ENCODE data around the gene DAGLA. TPM values are rescaled to one million over a fixed set of nuclear protein-coding genes. Genes with fewer than 3 reads are reported as not detected.

The DAGLA gene
- total and polyA plus RNA-seq, 7 donors = 0.57 to 5.1 (median 2.1) TPM

DNA sequence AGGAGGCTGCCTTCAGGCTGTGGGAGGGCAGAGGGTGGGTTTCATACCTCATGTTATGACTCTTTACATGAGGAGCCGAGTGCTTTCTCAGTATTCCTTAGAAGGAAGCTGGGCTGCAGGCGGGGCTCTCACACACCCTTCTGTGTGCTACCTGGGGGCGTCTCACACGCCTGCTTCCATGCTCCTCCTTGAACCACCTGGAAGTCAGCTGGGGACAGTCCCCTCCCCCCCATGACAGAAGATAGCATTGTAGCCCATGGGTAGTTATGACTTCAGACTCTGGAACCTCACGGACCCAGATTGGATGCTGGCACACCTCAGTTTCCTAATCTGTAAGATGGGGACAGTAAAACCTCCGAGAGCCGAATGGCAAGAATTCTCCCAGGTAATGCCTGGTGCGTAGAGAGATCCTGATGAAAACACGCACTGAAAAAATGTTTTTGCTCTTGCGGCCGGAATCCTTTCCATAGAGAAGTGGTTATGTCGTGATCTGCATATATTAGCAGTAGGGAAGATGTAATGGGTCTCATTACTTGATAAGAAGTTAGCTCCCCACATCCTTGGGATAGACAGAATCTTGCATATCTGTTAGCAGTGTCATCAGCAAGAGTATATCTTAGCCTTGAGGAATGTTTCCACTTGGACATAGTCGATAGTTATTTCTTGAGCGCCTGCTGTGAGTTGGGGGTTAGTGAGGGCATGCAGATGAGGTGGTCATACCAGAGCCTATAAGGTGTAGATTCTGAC lies 4.9 kb downstream of the DAGLA start:
- DNase-seq = peak in 1 of 2 donors; percentile 31
- H3K27ac ChIP-seq = no peak overlapping the region
- no peaks in the 10 kb centered on the region for H3K36me3 ChIP-seq (ENCODE audit: insufficient read depth in 1 of 2, low read depth in 1 of 2)
- 90 to 96% (median 96%) methylated on average over 13 to 14 of the region's 14 CpGs for WGBS, 3 donors
- intact Hi-C loops (cut with DNase I) = no loop called here
- H3K4me1 ChIP-seq = peaks cover 42% of the 10 kb centered on the region
- no peak for ATAC-seq
- H3K9me3 ChIP-seq = no peaks in the 10 kb centered on the region
- H3K27me3 ChIP-seq (ENCODE audit: insufficient read depth in 3 of 3, low read length in 2 of 3) = no peaks in the 10 kb centered on the region
- TF ChIP-seq, protein P1, sequence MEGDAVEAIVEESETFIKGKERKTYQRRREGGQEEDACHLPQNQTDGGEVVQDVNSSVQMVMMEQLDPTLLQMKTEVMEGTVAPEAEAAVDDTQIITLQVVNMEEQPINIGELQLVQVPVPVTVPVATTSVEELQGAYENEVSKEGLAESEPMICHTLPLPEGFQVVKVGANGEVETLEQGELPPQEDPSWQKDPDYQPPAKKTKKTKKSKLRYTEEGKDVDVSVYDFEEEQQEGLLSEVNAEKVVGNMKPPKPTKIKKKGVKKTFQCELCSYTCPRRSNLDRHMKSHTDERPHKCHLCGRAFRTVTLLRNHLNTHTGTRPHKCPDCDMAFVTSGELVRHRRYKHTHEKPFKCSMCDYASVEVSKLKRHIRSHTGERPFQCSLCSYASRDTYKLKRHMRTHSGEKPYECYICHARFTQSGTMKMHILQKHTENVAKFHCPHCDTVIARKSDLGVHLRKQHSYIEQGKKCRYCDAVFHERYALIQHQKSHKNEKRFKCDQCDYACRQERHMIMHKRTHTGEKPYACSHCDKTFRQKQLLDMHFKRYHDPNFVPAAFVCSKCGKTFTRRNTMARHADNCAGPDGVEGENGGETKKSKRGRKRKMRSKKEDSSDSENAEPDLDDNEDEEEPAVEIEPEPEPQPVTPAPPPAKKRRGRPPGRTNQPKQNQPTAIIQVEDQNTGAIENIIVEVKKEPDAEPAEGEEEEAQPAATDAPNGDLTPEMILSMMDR (IDR thresholded peaks at IDR 0.05) = no peak
- H3K4me3 ChIP-seq = no peak overlapping the region

DNA sequence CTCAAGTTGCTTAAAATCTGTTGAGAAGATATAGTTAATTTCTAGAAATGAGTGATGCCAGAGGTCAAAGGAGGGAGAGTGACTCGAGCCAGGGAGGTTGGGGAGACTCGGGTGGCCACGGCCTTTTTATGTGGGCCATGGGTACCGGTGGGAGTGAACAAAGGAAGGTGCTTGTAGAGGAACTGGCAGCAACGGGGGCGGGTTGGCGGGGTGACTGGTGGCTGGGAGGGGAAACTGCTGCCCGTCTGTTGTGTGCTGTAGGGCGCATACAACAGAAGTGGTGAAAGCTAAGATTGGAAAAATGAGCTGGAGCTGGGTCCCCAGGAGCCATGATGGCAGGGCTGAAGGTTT lies 5.4 kb downstream of the DAGLA start:
- no peaks in the 10 kb centered on the region for H3K9me3 ChIP-seq
- intact Hi-C loops (cut with DNase I) = no loop called here
- TF ChIP-seq, protein P1 (IDR thresholded peaks at IDR 0.05) = no peak
- 80 to 86% (median 86%) methylated on average over 9 of the region's 9 CpGs for WGBS, 3 donors
- H3K36me3 ChIP-seq (ENCODE audit: insufficient read depth in 1 of 2, low read depth in 1 of 2) = no peaks in the 10 kb centered on the region
- peak in 1 of 2 donors; percentile 38 for DNase-seq
- no peak overlapping the region for H3K27ac ChIP-seq
- H3K4me1 ChIP-seq = peaks cover 44% of the 10 kb centered on the region
- H3K4me3 ChIP-seq = no peak overlapping the region
- H3K27me3 ChIP-seq (ENCODE audit: insufficient read depth in 3 of 3, low read length in 2 of 3) = no peaks in the 10 kb centered on the region
- ATAC-seq = no peak

GRCh38 chr11:61686066-61686465 lies 5.9 kb downstream of the DAGLA start:
- WGBS, 3 donors = 86 to 93% (median 87%) methylated on average over 8 of the region's 8 CpGs
- H3K36me3 ChIP-seq (ENCODE audit: insufficient read depth in 1 of 2, low read depth in 1 of 2) = no peaks in the 10 kb centered on the region
- ATAC-seq (no peak), DNase-seq (no peak)
- H3K4me1 ChIP-seq = peaks cover 49% of the 10 kb centered on the region
- TF ChIP-seq, protein P1 (IDR thresholded peaks at IDR 0.05) = no peak
- H3K27ac ChIP-seq = no peak overlapping the region
- no peaks in the 10 kb centered on the region for H3K9me3 ChIP-seq
- no peaks in the 10 kb centered on the region for H3K27me3 ChIP-seq (ENCODE audit: insufficient read depth in 3 of 3, low read length in 2 of 3)
- intact Hi-C loops (cut with DNase I) = no loop called here
- H3K4me3 ChIP-seq = no peak overlapping the region

DNA sequence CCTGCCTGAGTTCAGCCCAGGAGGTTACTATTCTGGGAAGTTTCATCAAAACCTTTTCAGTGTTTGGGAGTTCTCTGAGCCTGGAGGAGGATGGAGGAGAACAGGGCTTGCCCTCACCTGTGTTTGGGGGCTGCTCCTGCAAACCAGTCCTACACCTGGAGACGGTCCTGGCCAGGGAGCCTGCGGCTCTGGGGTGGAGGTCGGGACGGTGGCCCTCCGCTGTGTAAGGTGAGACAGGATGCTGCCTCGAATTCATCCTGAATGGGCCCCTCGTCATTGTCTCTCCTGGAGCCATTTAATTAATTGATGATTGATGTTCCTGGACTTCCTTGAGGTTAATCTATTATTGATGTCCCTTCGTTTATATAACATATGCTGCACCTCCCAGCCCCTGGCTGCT lies 6.3 kb downstream of the DAGLA start:
- H3K36me3 ChIP-seq (ENCODE audit: insufficient read depth in 1 of 2, low read depth in 1 of 2) = no peaks in the 10 kb centered on the region
- H3K4me3 ChIP-seq = no peak overlapping the region
- 90 to 96% (median 93%) methylated on average over 8 of the region's 8 CpGs for WGBS, 3 donors
- ATAC-seq (no peak), DNase-seq (no peak)
- no peaks in the 10 kb centered on the region for H3K27me3 ChIP-seq (ENCODE audit: insufficient read depth in 3 of 3, low read length in 2 of 3)
- H3K4me1 ChIP-seq = peaks cover 48% of the 10 kb centered on the region
- no peak overlapping the region for H3K27ac ChIP-seq
- intact Hi-C loops (cut with DNase I) = no loop called here
- TF ChIP-seq, protein P1 (IDR thresholded peaks at IDR 0.05) = no peak
- H3K9me3 ChIP-seq = no peaks in the 10 kb centered on the region

- Histone ChIP-seq H3K36me3 (ENCODE audit: insufficient read depth in 1 of 2, low read depth in 1 of 2) (no peaks in the 10 kb centered on the region), H3K9me3 (no peaks in the 10 kb centered on the region), H3K27me3 (ENCODE audit: insufficient read depth in 3 of 3, low read length in 2 of 3) (no peaks in the 10 kb centered on the region), H3K27ac (peak overlapping the region; percentile 21), H3K4me3 (no peak overlapping the region), H3K4me1 (peaks cover 38% of the 10 kb centered on the region)
- 81 to 93% (median 85%) methylated on average over 11 of the region's 11 CpGs for WGBS, 3 donors
- intact Hi-C loops (cut with DNase I) = no loop called here
- DNase-seq (peak in 1 of 2 donors; percentile 37), ATAC-seq (no peak)
- TF ChIP-seq, protein P1 (IDR thresholded peaks at IDR 0.05) = no peak
Measured at GRCh38 chr11:61687420-61687819, 7.2 kb downstream of the DAGLA start.
